DOHH2 (cell line): ENCODE measurements around the gene EDEM1.

ENCODE experiments used
- EZH2phosphoT487 ChIP-seq: fragments of 200-600 bp; sonication (generic); IDR thresholded peaks from 2 replicates; pipeline ENCODE4 v1.6.1; 2017; ENCODE audit warnings: borderline replicate concordance, mild to moderate bottlenecking, antibody characterized with exemption, low read length, moderate library complexity, mixed read lengths
- TF ChIP-seq, protein P1 (sequence below): fragments of 200-600 bp; sonication (generic); IDR thresholded peaks from one replicate; pipeline ENCODE4 v1.5.1; 2014; ENCODE audit warnings: antibody characterized with exemption, mild to moderate bottlenecking, low read depth, low read length; ENCODE audit not compliant: poor library complexity, severe bottlenecking

DNA sequence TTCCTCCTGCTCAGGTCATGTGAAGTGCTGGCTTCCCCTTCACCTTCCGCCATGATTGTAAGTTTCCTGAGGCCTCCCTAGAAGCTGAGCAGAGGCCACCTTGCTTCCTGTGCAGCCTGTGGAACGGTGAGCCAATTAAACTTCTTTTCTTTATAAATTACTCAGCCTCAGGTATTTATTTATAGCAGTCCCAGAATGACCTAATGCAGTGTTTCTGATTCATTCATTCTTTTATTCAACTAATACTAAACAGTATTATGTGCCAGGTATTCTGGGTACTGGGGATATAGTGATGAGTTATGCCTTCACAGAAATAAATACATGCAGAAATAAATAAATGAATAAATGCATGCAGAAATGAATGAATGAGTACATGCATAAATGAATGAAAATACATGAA, 41.9 kb downstream of the EDEM1 start:
- TF ChIP-seq, protein P1, sequence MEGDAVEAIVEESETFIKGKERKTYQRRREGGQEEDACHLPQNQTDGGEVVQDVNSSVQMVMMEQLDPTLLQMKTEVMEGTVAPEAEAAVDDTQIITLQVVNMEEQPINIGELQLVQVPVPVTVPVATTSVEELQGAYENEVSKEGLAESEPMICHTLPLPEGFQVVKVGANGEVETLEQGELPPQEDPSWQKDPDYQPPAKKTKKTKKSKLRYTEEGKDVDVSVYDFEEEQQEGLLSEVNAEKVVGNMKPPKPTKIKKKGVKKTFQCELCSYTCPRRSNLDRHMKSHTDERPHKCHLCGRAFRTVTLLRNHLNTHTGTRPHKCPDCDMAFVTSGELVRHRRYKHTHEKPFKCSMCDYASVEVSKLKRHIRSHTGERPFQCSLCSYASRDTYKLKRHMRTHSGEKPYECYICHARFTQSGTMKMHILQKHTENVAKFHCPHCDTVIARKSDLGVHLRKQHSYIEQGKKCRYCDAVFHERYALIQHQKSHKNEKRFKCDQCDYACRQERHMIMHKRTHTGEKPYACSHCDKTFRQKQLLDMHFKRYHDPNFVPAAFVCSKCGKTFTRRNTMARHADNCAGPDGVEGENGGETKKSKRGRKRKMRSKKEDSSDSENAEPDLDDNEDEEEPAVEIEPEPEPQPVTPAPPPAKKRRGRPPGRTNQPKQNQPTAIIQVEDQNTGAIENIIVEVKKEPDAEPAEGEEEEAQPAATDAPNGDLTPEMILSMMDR: no peak
- TF ChIP-seq EZH2phosphoT487: no peak
